ENCODE measurements around the gene SNRPA1.
"Not testable (repeated sequence)": the region's sequence is repeated elsewhere in the genome, so short reads cannot be mapped to it uniquely, and the experiment has no call there.

The SNRPA1 gene

DNA sequence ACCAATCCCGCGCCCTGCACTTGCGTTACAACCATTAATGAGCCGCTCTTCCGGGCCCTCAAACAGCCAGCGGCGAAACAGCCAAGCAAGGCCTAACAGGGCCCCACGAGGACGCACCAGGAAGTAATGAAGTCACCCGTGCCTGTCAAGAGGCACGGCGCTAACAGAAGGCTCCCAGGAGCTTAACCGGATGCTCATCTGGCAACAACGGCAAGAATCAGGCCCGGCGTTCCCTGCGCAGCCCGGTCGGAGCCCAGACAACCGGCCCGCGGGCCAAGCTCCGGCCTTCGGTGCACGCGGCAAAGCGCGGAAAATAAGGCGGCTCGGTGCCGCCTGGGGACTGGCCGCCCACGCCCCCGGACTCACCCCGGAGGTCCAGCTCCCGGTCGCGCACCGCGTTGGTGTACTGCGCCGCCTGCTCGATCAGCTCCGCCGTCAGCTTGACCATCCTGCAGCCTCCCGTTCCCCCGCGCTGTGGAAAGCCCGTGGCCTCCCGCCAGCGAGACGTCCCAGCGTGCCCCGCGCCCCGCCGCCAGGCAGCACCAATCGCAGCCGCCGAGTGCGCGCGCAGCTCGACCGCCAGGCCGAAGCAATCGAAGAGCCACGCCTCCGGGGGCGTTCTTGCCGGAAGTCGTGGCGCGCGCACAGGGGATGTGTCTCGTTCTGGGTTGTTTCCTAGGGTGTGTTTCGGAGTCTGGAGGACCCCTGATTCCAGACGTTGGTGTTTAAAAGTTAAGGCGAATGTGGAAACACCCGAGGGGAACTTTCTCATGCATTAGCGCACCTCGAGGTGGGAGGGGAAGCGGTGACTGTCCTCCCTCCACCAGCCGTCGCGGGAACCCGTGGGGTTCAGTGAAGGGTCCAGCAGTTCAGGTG lies at the start of gene SNRPA1:
Gene SNRPA1, minus strand, starts transcription at position 518 of the 876 bp plus-strand sequence. Its CDS starts 70 bp downstream, at position 448.
- in situ Hi-C loops (cut with HindIII; ENCODE audit: low sequenced_read_pairs): no loop called here

DNA sequence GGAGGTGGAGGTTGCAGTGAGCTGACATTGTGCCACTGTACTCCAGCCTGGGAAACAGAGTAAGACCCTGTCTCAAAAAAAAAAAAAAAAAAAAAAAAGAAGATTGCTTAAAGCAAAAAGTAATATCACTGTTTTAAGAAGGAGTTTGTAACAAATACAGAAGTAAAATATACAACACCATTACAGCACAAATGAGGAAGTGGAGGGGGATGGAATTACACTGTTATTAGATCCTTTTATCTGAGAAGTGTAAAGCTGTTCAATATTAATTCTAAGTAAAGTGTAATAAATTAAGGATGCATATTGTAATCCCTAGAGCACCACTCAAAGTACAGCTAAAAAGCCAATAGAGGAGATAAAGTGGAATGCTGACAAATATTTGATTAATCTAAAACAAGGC lies 47.0 kb upstream of the SNRPA1 start:
- in situ Hi-C loops (cut with HindIII; ENCODE audit: low sequenced_read_pairs): no loop called here

DNA sequence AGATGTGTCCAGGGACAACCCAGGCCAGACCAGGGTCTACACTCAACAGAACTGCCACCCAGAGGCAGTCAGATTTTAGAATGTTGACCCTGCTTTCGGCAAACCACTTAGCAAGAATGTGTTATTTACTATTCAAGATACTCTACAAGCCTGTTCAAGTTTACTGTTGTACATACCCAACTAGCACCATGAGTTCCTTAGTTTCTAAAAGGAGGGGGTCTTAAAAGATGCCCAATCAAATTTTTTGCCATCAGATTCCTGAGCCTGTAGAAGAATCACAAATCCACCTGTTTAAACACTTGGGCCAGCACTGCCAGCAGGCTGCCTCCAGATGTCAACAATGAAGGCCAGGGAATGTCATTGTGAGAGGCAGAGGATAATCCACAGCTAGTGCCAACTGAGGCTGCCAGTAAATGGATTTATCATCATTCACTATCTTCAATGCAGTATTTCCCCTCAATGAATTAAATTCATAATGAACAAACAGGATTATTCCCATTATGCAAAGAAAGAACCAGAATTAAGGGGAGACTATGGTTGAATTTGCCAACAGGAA lies 43.5 kb upstream of the SNRPA1 start:
- in situ Hi-C loops (cut with HindIII; ENCODE audit: low sequenced_read_pairs): no loop called here

DNA sequence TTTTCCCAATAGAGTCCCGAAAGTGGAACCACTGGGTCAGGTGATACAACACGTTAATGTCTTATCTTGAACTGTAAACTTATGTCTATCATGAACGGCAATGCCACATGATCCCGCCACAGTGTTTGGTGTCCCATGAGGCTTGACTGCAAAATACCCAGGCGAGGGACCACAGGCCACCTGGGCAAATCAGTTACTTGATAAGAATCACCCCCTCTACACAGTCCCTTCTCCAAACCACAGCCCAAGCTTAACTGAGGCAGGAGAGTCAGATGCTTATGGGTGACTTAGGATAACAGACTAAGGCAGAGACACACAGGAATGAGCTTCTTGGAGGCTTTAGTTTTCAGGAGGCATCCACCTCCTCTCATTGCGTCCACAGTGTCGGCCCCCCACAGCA lies 42.9 kb upstream of the SNRPA1 start:
- in situ Hi-C loops (cut with HindIII; ENCODE audit: low sequenced_read_pairs): no loop called here

DNA sequence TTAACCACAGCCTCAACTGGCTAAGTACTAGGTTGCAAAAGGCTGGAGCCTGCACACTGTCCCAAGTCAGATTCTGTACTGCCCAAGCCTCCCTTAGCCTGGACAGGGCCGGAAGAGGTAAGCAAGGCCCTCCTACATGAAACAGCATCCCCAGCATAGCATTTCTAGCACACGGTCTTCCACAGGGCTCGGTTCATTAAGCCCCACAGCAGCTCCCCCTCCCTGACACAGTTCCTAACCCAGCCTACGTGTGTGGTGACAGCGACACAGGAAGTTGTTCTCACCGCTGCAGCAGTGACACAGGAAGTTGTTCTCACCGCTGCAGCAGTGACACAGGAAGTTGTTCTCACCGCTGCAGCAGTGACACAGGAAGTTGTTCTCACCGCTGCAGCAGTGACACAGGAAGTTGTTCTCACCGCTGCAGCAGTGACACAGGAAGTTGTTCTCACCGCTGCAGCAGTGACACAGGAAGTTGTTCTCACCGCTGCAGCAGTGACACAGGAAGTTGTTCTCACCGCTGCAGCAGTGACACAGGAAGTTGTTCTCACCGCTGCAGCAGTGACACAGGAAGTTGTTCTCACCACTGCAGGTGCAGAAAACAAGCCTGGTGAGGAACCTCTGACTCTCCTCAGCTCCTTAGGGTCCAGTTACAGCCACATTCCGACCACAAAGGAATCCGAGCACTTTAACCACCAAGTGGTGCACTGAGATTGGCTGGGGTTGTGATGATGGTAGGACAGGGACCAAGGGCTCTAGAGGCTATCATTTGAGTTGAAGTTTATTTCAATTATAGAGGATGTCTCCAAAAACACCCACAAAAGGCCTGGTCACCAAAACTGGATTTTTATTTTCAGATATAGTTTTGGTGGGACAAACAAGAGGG lies 39.1 kb upstream of the SNRPA1 start:
- in situ Hi-C loops (cut with HindIII; ENCODE audit: low sequenced_read_pairs): not testable (repeated sequence)

DNA sequence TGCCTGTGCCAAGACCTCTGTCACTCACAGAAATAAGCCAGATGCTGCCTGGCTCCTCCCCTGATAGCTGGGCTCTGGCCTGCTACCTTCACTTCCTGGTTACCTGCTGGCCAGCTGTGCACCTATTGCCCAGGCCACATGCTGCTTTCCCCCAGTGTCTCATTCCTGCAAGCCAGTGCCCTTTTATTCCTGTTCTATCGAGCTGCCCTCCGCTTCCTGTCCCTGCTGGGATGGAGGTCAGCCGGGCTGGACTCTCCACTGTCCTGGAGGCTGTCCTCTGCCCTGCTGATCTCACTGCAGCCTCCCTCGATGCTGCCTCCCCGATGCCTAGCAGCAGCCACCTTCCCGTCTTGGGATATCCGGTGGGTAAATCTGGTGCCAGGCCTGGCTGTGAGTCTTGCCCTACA lies 37.0 kb upstream of the SNRPA1 start:
- in situ Hi-C loops (cut with HindIII; ENCODE audit: low sequenced_read_pairs): no loop called here

DNA sequence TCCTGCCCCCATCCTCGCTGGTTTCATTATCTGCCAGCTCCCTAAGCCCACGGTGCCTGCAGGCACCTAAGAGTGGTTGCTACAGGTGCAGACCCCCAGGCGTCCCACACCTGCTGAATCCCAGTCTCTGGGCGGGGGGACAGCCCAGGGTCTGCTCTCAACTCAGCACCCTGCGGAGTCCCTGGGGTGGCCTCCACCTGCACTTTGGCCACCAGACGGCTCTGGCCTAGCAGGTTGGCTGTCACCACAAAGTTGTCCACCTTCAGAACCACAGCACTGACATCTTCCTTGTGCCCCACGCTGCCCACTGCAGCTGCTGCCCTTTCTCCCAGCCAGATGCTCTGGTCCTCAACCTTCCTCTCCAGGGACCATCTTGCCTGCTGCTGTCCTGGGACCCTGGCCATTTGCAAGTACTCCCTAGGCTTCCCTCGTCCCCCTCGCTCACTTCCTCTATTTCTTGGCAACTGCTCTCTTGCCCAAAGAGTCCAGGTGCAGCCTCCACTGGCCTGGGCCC lies 34.9 kb upstream of the SNRPA1 start:
- in situ Hi-C loops (cut with HindIII; ENCODE audit: low sequenced_read_pairs): no loop called here

DNA sequence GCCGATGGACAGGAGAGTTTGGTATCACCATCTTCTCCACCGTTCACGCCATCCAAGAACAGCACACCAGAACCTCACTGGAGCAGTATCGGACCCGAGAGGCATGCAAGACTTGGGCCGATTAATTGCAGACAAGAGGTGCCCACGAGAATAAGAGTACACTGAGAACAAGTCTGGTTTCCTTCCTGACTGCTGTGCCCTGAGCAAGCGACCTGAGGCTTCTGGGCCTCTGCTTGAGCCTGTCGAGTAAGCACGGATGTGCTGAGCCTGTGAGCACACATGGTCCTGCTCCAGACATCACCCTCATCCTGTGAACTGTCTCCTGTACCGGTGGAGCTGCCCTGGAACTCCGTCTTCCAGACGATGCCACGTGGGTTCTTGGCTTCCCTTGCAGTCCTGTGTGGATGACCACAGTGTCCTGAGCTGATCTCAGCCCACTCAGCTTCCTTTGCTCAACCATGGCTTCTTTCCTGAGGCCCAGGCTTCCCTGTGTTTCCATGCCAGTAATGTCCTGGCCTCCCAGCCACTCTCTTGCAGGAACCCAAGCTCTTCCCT lies 34.3 kb upstream of the SNRPA1 start:
- in situ Hi-C loops (cut with HindIII; ENCODE audit: low sequenced_read_pairs): no loop called here

DNA sequence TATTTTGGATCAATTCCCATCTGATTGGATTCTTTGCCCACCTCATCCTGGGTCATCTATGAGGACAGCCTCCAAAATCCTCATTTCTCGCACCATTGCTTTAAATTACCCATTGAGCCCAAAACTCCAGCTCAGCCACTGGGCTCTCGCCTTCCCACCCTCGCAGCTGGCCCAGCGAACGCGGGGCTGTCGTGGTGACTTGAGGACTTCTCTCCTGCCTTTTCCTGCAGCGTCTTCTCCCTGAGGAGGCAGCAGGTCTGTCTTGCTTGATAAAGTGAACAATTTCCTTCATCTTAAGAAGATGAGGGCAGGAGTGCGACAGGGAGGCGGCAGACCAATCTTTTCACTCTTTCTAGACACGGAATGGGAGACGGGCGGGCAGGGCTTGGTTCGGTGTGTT lies 33.0 kb upstream of the SNRPA1 start:
- in situ Hi-C loops (cut with HindIII; ENCODE audit: low sequenced_read_pairs): no loop called here

DNA sequence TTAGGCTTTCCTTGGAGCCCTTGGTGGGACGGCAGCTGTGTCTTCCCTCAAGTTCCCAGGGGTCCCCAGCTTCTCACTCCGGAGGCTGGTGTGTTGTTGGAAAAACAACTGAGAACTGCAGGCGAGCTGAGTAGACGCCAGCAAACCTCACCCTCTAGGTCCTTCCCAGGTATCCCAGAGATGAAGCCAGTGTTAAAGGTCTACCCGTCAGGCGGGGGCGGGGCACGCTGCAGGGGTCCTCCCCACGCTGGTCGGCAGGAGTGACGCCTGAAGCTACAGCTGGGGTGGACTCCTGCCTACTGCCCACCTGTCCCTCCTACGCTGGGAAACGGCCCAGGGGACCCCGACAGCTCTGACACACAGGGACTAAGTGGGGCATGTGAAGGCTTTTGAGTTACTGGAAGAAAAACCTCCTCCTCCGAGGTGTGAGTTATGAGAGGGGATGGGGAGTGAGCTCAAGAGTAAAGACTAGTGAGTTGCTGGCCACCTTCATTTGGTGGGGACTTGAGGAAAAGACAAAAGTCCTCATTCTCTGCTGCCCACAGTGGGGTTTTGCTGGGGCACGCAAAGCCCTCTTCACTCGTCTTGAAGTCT lies 32.2 kb upstream of the SNRPA1 start:
- in situ Hi-C loops (cut with HindIII; ENCODE audit: low sequenced_read_pairs): no loop called here

DNA sequence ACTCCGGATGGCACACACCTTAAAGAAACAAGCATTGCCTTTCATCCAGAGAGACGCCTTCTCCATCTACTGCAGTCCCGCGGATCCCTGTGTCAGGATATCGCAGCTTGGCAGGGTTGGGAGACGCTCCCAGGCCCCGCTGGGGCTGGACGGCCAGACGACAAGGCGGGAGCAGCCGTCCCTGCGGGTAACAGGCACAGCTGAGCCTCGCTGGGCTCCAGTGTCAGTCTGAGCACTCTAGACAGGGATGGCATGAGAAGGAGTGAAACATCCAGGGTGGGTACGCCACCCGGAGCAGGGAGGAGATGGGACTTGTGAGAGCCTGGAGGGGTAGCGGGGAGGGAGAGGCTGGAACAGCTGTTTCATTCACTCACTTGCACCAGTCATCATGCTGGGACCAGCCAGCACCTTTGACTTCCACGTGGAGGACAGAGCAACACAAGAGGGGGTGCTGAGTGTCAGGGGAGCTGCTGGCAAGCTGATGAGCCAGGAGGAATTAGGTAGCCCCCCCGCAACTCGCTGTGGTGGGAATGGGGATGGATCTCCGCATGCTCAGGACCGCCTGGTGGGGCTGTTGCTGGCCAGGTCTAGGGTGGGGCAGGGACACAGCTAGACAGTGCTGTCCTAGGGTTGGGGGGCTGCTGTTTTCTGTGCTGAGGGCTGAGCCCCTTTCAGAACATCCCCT lies 31.6 kb upstream of the SNRPA1 start:
- in situ Hi-C loops (cut with HindIII; ENCODE audit: low sequenced_read_pairs): no loop called here

DNA sequence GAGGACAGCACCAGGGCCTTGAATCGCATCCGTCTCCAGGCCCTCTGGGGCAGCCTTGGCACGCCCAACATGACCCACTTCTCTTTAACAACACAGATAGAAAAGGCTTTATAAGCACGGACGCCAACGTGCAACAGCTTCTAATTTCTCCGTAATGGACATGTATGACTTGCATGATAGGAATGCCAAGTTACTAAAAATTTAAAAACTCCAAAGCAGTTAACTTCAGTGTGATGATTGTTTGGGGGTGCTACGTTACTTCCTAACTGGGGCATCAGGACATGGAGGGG lies 30.9 kb upstream of the SNRPA1 start:
- in situ Hi-C loops (cut with HindIII; ENCODE audit: low sequenced_read_pairs): no loop called here

DNA sequence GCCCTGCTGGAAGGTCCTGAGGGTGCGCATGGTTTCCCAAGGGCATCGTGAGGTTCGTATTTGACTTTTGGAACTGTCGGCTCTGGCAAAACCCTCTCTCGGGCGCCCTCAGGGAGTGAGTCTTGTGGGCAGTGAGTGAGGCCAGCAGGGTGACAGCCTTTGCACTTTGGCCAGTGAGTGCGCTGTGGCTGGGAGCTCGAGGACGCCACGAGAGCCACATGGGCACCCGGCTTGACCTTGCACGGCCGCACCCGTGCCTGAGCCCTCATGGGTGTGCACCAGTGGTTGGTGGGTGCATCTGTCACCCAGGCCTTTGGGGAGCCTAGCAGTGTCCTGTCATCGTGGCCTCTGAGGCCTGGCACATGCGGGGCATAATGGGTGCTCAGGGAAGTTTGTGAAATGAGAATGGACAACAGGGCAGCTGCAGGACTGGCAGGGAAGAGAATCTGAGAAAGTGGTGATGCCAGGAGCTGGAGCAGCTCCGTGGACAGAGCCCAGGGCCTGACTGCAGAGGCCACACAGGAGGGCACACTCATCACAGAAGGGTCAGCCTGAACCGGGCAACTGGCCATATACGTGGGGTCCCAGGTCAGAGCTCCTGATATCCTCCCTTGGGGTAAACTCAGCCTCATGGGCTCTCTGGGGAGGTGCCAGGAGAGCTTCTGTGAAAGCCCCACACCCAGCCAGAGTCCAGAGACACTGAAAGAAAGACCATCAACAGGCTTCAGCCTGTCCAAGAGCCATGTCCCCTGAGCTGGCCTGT lies 30.4 kb upstream of the SNRPA1 start:
- in situ Hi-C loops (cut with HindIII; ENCODE audit: low sequenced_read_pairs): no loop called here

DNA sequence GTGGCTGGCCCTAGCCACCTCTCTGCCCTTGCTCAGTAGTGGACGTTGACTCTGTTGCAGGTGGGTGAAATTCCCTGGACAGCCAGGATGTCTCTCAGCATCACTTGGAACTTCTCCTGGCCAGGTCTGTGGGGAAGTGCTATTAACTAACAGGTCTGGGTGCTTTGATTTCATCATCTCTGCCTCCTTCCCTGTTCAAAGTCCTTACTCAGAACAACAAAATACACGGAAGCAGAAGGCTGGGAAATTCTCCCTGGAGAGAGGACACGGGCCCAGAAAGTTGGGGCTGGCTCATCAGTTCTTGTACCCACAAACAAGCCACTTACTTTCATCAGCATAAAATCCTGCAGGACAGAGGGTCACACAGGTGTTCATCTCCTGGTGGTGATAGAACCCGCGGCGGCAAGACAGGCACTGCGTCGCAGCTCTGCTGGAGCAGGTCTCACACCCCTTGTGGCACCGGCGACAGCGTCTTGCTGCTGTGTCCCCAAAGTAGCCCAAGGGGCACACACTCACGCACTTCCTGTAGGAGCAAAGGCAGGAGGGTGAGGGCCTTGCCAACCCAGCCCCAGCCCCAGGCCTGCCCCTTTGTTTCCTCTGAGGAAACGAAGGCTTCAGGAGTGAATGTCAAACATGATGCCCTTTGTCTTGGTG lies 29.6 kb upstream of the SNRPA1 start:
- in situ Hi-C loops (cut with HindIII; ENCODE audit: low sequenced_read_pairs): no loop called here

DNA sequence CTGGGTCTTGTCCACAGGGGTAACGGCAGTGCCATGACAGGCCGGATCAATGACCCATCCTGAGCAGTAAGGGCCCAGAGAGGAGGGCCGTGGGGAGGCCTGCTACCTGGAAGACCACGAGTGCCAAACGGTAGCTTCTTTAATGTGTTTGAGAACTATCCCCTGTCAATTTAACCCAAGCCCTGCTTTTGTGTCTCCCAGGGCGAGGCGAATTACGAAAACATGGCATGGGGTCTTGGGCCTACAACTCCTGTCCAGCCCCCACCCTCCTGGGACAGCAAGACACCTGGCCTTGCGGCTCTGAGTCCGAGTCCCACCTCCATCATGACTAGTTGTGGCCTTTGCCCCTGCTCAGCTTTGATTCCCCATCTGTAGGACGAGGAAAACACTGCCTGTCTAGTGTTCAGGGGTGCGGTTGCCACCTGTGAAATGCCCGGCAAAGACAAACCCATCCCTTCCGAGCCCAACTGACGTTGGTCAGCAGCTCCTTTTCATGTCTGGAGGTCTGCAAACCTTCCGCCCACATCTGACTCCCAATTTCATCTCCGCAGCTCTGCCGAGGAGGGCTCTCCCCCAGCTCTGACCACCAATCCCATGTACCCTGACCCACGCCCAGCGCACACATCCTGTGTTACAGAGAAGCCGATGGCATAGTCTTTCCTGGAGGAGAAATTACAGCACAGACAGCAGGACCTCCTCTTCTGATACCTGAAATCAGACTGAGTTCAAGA lies 28.9 kb upstream of the SNRPA1 start:
- in situ Hi-C loops (cut with HindIII; ENCODE audit: low sequenced_read_pairs): no loop called here

DNA sequence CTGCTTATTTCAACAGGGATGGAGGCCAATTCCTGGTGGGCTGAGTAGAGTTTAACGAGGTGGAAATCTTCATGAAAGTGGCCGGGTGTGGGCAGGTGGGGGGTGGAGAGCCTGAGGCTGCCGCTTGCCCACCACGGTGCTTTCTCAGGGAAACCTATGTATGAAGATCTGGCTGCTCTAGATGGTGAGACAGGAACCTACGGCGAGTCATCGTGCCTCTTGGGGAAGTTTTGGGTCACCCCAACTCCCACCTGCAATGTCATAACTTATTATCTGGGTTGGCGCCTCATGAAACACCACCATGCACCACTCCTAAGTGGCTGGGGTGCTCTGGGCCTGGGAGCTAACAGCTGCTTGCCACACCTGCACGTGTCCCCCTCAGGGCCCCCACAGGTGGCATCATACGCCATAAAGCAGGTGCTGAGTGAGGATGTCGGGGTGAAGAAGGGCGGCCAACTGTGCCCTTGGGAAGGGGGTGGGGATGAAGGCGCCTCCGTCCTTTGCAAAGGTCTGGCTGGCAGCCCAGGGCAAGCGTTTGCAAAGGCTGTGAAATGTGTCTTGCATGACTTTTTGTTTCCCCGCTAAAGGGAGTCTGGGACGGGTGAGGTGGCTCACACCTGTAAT lies 27.9 kb upstream of the SNRPA1 start:
- in situ Hi-C loops (cut with HindIII; ENCODE audit: low sequenced_read_pairs): no loop called here

DNA sequence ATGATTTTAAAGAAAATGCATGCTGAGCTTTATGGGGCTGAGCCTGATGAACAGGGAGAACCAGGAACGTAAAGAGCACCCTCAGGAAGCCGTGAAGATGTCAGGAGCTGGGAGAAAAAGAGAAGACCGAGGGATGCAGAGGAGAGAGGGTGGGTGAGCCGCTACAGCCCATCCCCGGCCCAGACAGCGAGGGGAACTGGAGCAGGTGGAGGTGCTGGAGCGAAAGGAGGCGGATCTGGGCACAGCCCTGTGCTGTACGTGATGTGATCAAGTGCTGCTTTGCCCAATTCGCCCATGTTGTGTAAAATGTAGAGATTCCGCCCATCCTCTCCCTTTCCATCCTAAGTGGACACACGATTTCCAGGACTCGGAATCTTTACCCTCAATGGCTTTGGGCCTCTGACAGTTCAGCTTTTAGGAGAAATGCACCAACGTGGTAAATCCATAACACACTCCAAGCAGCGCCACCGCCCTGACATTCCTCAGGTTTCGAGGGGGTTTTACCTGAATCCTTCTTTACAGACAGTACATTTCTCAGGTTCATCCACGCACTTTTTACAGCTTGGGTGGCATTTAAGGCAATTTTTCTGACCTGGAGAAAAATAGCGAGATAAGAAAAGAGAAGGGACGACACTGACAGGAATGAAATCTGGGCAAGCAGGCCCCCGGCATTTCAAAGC lies 27.1 kb upstream of the SNRPA1 start:
- in situ Hi-C loops (cut with HindIII; ENCODE audit: low sequenced_read_pairs): no loop called here
